ENCODE data around the gene ACVR2B.

DNA sequence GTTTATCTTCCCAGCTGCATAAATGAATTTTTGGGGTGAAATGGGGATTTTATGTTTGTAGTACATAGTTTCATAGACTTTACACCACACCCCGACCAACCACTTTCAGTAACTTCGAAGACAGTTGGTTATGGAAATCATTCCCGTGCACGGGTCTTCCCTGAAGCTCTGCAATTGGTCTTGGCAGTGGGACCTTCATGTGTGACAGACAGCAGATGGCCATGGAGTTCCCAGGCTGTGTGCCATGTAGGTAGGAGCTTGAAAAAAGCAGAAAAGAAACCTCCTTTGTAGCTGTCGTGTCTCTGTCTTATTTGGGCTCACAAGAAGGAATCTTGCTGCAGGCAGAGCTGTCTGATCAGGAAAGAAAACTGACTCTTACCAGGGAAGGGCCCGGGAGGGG is 68.3 kb downstream of the ACVR2B start:
- TF ChIP-seq CTCF (IDR thresholded peaks at IDR 0.05; ENCODE audit: poor library complexity, severe bottlenecking) (no peak), EZH2 (IDR thresholded peaks at IDR 0.05; ENCODE audit: borderline replicate concordance, insufficient read depth, low read length, poor library complexity, severe bottlenecking) (no peak), EP300 (conservative IDR thresholded peaks at IDR 0.05; ENCODE audit: poor library complexity, severe bottlenecking) (no peak), MXI1 (conservative IDR thresholded peaks at IDR 0.05; ENCODE audit: poor library complexity, severe bottlenecking) (no peak), POLR2AphosphoS5 (IDR thresholded peaks at IDR 0.05) (no peak), REST (IDR thresholded peaks at IDR 0.05; ENCODE audit: borderline replicate concordance) (no peak), TAF1 (IDR thresholded peaks at IDR 0.05; ENCODE audit: low read depth) (no peak)
